GM21447 (cell line): Measurements from ENCODE around the gene CIDEC.
"Not testable (repeated sequence)": the region's sequence is repeated elsewhere in the genome, so short reads cannot be mapped to it uniquely, and the experiment has no call there.

ENCODE experiments used
- ATAC-seq: cut with Tn5 transposase; IDR thresholded peaks from one replicate; pipeline ENCODE4 v1.9.1; 2021; ENCODE audit not compliant: unreplicated experiment

Gene CIDEC

GRCh38 chr3:9881441-9881840 is 1.4 kb upstream of the CIDEC start:
- no peak for ATAC-seq

- no peak for ATAC-seq
Observed at GRCh38 chr3:9878700-9879099, 1.4 kb downstream of the CIDEC start.

- ATAC-seq = no peak
Observed at GRCh38 chr3:9876991-9877390, 3.1 kb downstream of the CIDEC start.

- ATAC-seq = not testable (repeated sequence)
Observed at GRCh38 chr3:9876255-9876654, 3.8 kb downstream of the CIDEC start.

- ATAC-seq = no peak
Observed at GRCh38 chr3:9875448-9875847, 4.6 kb downstream of the CIDEC start.

GRCh38 chr3:9872067-9872466 is 8.0 kb downstream of the CIDEC start:
- ATAC-seq = not testable (repeated sequence)

GRCh38 chr3:9870978-9871377 is 9.1 kb downstream of the CIDEC start:
- ATAC-seq = no peak

- no peak for ATAC-seq
Observed at GRCh38 chr3:9869955-9870354, 10.1 kb downstream of the CIDEC start.

- no peak for ATAC-seq
Observed at GRCh38 chr3:9867106-9867505, 12.9 kb downstream of the CIDEC start.

- ATAC-seq = no peak
Observed at GRCh38 chr3:9866639-9867038, 13.4 kb downstream of the CIDEC start.

- ATAC-seq = not testable (repeated sequence)
Observed at GRCh38 chr3:9865125-9865637, 14.9 kb downstream of the CIDEC start.

- no peak for ATAC-seq
Observed at GRCh38 chr3:9864200-9864927, 15.7 kb downstream of the CIDEC start.

- ATAC-seq = no peak
Observed at GRCh38 chr3:9863058-9863772, 16.8 kb downstream of the CIDEC start.

GRCh38 chr3:9862391-9863057 is 17.5 kb downstream of the CIDEC start:
- no peak for ATAC-seq

GRCh38 chr3:9861626-9862130 is 18.4 kb downstream of the CIDEC start:
- no peak for ATAC-seq

- ATAC-seq = no peak
Observed at GRCh38 chr3:9861201-9861600, 18.9 kb downstream of the CIDEC start.

GRCh38 chr3:9859530-9860025 is 20.5 kb downstream of the CIDEC start:
- no peak for ATAC-seq

- no peak for ATAC-seq
Observed at GRCh38 chr3:9855594-9855993, 24.5 kb downstream of the CIDEC start.

GRCh38 chr3:9854291-9854940 is 25.6 kb downstream of the CIDEC start:
- not testable (repeated sequence) for ATAC-seq

GRCh38 chr3:9852528-9852927 is 27.5 kb downstream of the CIDEC start:
- ATAC-seq = no peak

- not testable (repeated sequence) for ATAC-seq
Observed at GRCh38 chr3:9851926-9852325, 28.1 kb downstream of the CIDEC start.
